ENCODE data around the gene LILRA6.
"Not testable (repeated sequence)": the region's sequence is repeated elsewhere in the genome, so short reads cannot be mapped to it uniquely, and the experiment has no call there.

LILRA6 gene

DNA sequence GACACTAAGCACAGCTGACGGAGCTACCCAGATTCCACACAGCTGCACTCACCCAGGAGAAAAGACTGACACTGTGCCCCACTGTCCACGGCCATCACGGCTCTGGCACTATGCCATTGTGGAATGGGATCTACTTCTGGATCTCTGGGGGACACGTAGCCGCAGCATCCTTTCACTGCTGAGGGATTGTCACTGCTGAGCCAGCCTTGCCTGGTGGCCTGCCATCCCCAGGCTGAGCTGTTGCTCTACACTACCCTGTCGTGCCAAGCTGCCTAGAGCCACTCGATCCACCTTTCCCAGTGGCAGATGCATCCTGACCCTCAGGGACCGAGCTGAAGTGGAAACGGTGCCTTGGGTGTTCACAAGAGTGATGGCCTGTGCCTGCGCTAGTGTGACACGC is 19.5 kb upstream of the LILRA6 start:
- DNase-seq: no peak

DNA sequence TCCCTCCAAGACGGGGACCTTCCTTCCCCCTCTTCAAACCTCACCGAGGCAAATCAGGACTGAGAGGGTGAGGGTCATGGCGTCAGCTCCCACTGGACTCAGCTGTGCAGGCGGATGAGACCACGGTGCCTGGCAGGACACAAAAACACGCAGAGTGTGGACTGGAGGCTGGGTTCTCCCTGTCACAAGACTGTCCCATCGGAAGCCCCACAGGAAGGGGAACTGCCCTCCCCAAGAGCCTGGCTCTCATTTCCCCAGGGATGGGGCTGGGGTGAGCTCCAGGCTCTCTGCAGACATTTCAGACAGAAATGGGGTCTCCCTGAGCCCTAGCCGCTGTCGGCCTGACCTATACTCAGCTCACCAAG is 14.5 kb upstream of the LILRA6 start, which contains the start of gene LILRB5:
TSS of gene LILRB5 (minus strand) at position 158 of the 365 bp plus-strand sequence. CDS start at position 78, 80 bp downstream.
- no peak for DNase-seq

DNA sequence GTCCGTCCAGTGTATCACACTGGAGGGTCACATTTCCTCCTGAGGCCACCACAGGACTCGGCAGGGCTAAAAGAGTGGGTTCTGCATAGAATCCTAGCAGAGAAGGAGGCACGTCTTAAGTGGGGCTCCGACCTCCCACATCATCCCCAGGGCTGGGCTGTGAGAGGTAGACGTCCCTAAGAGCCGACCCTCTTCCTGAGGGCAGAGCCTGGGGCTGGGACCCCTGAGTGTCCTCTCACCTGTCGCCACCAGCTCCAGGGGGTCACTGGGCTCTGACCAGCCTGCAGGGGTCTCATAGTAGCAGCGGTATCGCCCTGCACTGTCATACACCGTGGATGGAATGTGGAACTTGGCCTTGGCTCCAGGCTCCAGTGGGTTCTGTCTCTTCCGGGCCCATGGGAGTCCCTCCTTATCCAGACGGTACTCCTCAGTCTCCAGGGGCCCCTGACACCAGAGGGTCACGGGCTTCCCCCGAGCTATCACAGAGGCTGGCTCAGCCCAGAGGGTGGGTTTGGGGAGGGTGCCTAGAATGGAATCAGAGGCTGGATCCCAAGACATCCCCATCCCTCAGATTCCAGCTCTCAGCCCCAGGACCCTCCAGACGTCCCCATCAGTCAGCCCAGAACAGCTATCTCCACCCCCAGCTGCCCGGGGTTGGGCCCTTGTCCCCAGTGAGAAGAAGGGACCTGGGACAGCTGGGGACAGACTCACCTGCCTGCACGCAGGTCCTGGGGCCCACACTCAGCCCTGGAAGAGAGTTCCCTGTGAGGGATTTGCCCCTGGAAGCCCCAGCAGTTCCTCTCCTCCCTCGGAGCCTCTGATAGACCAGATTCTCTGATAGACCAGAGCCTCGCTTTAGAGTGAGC is 13.9 kb upstream of the LILRA6 start:
- no peak for DNase-seq

- no peak for DNase-seq
Observed at GRCh38 chr19:54255105-54255775, 12.7 kb upstream of the LILRA6 start.

GRCh38 chr19:54254195-54254906 is 11.8 kb upstream of the LILRA6 start:
- no peak for DNase-seq

DNA sequence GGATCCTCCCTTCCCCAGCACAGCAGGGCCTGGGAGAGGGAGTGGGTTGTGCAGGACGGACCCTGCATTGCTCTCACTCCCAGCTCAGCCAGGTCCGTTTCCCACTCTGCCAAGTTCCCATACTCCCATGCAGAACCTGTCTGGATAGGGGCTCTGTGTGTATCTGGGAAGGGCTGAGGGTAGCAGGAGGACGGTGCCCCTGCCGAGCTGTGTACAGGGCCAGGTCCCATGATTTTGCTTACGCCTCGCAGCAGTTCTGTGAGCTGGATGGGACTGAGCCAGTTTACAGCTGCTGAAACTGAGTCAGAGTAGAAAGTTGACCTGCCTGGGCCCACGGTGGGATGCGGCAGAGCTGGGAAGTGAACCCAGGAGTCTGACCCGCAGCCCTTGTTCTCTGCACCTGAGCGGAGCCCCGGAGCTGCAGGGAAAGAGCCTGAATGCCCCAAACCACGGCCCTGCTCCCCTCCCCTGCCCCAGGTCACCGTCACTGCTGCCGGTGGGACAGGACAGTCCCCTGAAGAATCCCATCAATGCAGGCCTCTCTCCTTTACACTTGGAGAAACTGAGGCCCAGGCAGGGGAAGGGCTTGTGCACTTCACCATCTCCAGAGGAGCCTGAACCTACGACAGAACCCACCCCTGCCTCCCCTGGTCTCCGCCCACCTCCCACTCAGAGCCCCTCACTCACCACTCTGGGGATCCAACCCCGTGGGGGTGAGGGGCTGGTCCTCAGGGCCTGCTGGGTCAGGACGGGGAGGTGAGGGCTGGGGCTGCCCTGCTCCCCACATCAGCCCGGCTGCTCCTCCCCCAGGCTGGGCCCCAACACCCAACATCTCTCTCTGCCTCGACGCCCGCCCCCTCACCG is 11.0 kb upstream of the LILRA6 start:
- no peak for DNase-seq

- no peak for DNase-seq
Observed at GRCh38 chr19:54252845-54253244, 10.3 kb upstream of the LILRA6 start.

DNA sequence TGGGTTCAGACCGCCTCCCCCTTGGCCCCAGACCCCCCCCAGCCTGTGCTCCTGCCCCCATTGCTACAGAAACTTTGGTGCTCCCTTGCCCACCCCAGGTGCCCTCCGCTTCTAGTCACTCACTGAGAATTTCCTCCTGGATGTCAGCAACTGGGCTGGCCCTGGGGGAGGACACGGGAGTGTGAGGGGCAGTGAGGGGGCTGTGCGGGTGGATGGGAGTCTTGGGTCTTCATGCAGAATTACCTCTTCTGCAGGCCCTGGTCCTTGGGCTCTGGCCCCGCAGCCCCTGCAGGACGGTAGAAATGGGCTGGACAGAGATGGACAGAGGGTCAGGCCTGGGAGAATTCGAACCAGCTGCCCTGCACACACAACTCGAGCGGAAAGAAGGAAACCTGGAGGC is 9.7 kb upstream of the LILRA6 start:
- DNase-seq: no peak

- DNase-seq: no peak
Observed at GRCh38 chr19:54248016-54248601, 5.5 kb upstream of the LILRA6 start.

DNA sequence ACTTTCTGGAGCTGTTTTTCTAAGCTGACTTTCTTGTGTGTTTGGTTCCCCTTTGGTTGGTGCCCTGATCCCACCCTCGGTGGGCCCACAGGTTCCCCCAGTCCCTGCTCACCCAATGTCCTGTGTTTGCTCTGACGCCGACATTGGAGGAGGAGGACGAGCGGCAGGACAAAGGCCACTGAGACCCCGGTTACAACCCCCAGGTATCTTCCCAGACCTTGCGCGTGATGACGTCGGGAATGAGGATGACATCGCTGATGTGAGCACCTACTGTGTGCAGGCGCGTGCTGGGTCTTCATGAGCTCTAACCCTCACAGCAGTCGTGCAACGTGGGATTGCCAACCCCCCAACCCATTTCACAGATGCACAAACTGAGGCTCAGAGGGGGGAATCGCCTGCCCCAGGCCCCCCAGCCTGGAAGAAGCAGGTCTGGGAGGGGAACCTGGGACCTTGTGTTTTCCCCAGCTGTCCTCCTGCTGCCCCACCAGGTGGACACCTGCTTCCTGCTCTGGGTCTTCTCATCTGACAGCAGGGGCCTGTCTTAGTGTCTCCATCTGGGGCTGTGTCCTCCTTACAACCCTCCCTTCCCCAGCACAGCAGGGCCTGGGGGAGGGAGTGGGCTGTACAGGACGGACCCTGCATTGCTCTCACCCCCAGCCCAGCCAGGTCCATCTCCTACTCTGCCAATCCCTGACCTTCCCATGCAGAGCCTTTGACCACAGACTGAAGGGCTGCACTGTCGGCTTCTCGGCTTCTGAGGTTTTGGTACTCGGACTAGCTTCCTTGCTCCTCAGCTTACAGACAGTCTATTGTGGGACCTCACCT is 4.7 kb upstream of the LILRA6 start:
- DNase-seq: no peak

DNA sequence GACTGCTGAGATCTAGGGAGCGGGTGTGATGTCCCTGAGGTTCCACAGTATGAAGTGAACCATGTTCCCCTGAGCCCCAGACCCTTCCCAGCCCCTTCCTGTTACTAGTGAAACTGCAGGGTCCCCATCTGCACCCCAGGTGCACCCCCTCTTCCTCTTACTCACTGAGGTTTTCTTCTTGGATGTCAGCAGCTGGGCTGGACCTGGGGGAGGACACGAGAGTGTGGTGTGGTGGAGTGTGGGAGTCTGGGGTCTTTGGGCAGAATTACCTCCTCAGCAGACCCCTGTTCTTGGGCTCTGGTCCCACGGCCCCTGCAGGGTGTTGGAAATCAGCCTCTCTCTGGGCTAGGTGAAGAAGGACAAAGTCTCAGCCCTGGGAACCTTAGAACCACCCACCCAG is 3.3 kb upstream of the LILRA6 start:
- DNase-seq: no peak

DNA sequence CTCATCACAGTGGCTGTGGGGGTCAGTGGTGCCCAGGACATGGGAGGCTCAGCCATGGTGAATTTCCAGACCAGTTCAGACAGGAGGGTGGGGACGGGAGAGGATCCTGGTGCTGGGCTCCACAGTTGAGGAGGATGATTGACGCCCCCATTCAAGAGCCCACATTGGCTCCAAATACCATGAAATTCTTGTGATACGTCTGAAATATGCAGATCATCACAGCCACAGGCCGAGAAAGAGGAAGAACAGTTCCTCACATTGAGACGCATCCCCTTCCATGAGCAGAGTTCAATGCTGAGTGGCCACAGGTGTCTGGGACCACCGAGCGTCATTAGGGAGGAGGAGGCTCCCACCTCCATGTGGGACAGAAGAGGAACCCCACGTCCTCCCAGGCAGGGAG is 1.2 kb upstream of the LILRA6 start:
- not testable (repeated sequence) for DNase-seq

GRCh38 chr19:54242234-54242633 is 356 bp downstream of the LILRA6 start:
- not testable (repeated sequence) for DNase-seq

GRCh38 chr19:54240372-54241336 is 1.9 kb downstream of the LILRA6 start:
- DNase-seq: not testable (repeated sequence)

DNA sequence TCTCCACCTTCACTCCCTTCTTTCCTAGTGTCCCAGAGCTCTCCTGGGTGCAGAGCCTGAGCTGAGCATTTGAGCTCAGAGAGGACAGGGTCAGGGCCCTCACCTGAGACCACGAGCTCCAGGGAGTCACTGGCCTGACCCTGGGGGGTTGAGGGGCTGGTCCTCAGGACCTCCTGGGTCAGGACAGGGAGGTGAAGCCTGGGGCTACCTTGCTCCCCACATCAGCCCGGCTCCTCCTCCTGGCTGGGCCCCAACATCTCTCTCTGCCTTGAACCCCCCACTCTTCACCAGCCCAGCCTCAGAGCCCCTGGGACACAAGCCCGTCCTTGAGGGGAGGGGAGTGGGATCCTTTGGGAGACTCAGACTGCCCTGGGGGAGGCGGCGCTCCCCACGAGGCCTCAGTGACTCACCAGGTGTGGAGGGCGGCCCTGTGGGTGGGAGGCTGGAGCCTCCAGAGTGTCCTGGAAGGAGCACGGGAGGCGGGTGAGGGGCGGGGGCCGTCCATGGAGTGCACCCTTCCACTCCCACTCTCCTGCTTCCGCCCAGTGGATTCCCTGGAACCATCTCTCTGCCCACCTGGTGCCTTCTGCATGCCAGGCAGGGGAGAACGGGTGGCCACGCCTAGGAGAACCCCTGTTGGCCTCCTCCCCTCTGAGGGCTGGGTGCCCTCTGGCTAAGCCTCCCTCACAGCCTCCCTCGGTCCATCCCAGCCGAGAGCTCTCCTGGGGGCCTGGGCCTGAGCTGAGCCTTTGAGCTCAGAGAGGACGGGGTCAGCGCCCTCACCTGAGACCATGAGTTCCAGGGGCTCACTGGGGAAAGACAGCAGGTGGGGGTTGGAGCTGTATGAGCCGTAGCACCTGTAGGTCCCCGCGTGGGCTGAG is 2.9 kb downstream of the LILRA6 start:
- not testable (repeated sequence) for DNase-seq

DNA sequence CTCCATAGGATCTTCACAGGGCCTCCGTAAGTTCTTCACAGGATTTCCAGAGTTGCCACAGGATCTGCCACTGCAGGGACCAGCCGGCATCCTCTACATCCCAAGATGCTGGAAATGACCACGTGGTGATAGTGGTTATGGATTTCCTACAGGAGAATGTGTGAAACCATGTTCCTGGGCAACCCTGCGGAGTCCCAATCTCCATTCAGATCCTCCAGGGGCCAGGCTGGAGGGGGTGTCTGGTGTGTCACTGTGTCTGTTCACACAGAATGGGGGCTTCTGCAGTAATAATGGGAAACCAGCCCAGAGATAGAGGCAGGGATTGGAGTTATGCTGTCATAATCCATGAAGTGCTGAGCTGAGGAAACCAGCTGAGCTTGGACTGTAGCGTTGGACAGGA is 8.6 kb downstream of the LILRA6 start:
- no peak for DNase-seq

- peak; percentile 68 for DNase-seq
Observed at GRCh38 chr19:54231077-54231931, 11.3 kb downstream of the LILRA6 start.

DNA sequence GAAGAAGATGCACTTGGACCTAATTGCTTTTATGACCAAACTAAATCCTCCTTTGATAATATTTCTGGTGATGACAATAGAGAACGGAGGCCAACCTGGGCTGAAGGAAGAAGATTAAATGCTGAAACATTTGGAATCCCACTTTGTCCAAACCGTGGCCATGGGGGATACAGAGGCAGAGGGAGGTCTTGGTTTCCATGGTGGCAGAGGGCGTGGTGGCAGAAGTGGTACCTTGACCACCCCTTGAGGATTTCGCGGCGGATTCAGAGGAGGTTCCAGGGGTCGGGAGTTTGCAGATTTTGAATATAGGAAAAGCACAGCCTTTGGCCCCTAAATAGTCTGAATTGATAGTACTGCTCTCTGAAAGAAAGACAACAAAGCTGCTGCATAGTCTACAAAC is 12.6 kb downstream of the LILRA6 start:
- DNase-seq: no peak

Data from NCI-H510A (cell line).